CMK (cell line): ENCODE data around the gene TRIM67.

Experiments used
- DNase-seq: peaks from one replicate; pipeline ENCODE4 v3.0.0-alpha.2; 2010; ENCODE audit warnings: low read depth

The TRIM67 gene

DNA sequence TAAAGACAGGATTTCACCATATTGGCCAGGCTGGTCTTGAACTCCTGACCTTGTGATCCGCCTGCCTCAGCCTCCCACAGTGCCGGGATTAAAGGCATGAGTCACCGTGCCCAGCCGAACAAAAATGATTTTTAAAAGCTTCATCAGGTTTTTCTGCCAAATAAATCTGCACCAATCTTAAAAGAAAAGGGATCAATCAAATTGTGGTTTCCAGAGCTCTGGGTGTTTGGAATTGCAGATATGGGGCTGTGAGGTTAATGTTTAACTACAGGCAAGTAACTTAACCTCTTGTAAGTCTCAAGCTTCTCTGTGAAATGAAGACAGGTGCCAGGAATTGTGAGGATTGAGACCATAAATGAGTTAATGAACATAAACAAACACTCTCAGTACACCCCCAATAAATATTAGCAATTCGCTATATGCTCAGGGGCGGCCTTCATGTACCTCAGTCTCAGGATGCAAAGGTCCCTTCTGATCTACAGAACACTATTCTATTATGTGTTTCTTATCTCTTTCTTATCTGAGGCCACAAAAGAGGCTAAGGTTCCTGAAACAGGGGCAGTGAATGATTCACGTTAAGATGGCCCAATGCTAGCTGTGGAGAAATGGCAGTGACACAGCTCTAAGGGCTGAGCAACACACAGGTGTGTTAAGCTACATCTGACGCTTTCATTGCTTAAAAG, 72.0 kb downstream of the TRIM67 start:
- DNase-seq: no peak

GRCh38 chr1:231234506-231234905, 72.6 kb downstream of the TRIM67 start:
- DNase-seq: no peak

GRCh38 chr1:231235526-231236207, 73.8 kb downstream of the TRIM67 start:
- DNase-seq: no peak

DNA sequence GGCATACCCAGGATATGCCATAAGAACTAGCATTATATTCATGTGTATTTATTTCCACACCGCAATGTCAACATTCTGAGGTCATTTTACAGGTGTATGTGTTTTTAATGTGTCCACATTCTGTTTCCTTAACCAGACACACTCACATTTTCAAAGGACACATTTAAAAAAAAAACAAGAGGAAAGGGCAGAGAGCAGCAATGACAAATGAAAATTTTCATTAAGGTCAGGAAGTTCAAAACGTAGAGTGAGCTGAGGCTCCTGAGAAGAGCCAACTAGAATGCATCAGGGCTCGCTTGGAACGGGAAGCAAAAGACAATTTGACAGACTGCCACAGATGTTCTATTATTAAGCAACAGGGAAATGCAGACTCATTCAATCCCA, 74.3 kb downstream of the TRIM67 start:
- DNase-seq: no peak

DNA sequence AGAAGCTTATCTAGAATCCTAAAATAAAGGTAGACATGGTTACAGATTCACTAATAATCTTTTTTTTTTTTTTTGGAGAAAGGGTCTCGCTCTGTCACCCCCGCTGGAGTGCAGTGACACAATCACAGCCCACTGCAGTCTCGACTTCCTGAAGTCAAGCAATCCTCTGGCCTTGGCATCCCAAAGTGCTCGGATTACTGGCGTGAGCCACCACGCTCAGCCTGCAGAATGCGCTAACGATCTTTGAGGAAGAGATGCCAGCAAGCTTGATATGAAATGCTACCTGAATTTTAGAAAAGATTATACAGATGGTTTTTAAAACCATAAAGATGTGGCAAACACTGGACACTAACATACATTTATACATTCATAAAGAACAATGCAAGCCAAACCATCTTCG, 75.1 kb downstream of the TRIM67 start:
- no peak for DNase-seq

DNA sequence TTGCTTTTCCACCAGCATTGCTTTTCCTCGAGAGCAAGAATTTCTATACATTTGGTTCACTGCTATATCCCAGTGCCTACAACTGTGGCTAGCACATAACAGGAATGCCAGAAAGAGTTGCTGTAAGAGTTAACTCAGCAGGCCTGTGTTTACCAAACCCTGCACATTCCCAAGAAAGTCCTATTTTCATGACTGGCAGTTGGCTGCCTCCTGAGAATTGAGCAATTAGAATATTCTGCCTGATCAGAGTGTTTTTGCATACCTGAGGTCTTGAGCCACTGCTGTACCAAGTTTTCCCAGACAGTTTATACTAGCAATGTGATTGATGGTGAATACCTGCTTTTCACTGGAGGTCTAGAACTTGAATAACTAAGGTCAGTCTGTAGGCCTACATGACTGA, 76.4 kb downstream of the TRIM67 start:
- DNase-seq: no peak

- no peak for DNase-seq
These were observed 78.6 kb downstream of the TRIM67 start for GRCh38 chr1:231240531-231240882.

- peak; percentile 85 for DNase-seq
These were observed 79.3 kb downstream of the TRIM67 start, which contains the start of gene GNPAT for GRCh38 chr1:231240883-231241735. Gene GNPAT (plus strand): TSS chr1:231241212. CDS start chr1:231241379, 167 bp downstream.

DNA sequence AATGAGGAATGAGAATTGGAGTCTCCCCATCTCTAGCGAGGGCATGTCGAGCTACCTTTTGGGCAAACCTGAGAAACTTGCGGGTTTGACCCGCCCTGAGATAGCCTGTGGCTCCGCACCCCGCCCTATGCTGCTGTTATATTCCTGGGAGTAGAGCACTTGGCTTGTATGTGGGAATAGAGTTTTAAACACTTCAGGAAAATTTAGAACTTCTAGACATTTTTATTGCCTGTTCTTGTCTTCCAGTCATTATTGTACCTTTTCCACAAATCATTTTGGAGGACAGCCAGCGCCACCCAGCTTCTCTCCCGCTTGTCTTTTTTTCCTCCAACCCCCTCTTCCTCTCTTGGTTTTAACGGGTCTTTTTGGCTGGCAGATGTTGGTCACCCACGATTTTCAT, 79.9 kb downstream of the TRIM67 start:
- no peak for DNase-seq

- no peak for DNase-seq
These were observed 80.8 kb downstream of the TRIM67 start for GRCh38 chr1:231242516-231243198.

DNA sequence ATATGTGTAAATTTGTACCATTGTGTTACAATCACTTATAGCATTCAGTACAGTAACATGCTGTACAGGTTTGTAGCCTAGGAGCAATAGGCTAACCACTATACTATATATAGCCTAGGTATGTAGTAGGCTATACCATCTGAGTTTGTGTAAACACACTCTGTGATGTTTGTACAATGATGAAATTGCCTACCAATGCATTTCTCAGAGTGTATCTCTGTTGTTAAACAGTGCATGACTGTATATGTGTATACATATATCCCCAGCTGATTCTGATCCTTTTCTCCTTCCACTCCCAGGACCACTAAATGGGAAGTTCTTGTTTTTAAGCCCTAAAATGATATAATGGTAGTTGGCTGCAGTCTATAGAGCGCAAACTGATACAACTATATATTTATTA, 86.9 kb downstream of the TRIM67 start:
- DNase-seq: no peak

GRCh38 chr1:231252336-231252735, 90.5 kb downstream of the TRIM67 start:
- no peak for DNase-seq

DNA sequence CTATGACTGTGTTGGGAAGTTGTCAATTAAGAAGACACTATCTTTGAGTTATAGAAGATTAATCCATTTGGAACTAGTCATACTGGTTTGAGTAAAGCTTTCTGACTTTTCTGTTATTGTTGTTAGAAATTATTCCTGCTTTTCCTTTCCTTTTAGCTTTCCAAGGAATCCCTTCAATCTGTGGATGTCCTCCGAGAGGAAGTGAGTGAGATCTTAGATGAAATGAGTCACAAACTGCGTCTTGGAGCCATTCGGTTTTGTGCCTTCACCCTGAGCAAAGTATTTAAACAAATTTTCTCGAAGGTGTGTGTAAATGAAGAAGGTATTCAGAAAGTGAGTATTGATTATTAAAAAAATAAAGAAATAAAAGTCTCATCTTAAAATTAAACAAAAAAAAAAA, 98.5 kb downstream of the TRIM67 start:
- no peak for DNase-seq

GRCh38 chr1:231264642-231265041, 102.8 kb downstream of the TRIM67 start:
- DNase-seq: no peak

DNA sequence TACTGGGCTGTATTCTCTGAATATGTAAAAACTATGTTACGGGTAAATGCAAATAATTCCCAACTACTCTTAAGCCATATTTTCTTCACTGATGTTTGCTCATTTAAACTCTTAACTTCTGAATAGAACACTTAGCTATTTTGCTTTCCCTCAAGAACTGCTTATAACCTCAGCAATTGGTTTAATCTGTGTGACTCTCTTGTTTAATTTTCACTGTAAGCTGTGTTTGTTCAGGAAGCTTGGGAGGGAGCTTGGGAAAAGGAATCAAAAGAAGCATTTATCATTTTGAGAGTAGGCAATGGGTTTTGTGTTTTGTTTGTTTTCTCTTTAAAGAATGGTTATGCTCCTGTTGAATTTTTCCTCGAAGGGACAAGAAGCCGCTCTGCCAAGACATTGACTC, 103.5 kb downstream of the TRIM67 start:
- no peak for DNase-seq

DNA sequence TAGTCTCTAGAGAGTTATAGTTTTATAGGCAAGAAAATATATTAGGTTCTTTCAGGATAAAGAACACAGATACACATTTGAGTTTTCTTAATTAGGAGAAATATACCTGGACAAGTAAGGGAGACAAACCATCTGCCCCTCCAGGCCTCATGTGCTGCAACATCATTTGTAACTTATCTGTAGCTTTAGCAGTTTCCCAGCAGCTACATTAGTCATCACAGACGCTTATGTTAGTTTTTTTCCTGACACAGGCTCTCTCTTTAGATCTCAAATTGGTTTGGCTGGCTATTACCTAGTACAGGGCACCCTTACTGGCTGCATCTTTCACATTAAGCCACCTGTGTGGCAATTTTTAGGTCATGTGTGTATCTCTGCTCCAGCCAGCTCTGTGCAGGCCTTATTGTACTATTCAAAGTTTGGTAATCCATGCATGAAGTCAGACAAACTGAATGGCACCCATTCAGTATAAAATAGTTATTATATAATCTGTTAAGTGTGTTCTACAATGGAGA, 105.0 kb downstream of the TRIM67 start:
- no peak for DNase-seq
